Stimulated activated CD8-positive, alpha-beta memory T cell treated with anti-CD3 and anti-CD28 coated beads, Interleukin-7, amount 100 ng/mL, for 48 hours (primary cell): ENCODE results near the gene NRL.

Source experiments
- DNase-seq, 2 donors: peaks; one replicate each; pipeline ENCODE4 v3.0.0-alpha.2; 2020; ENCODE audit warnings: low read depth in 1 of 2; ENCODE audit errors: extremely low read depth in 1 of 2

NRL gene

GRCh38 chr14:24068711-24069410, 45.9 kb downstream of the NRL start:
- DNase-seq = no peak

GRCh38 chr14:24067133-24068082, 47.3 kb downstream of the NRL start:
- DNase-seq = no peak

GRCh38 chr14:24066496-24067132, 48.1 kb downstream of the NRL start:
- DNase-seq = no peak

- no peak for DNase-seq
Observed at GRCh38 chr14:24065408-24065807, 49.3 kb downstream of the NRL start.

- no peak for DNase-seq
Observed at GRCh38 chr14:24064856-24065255, 49.9 kb downstream of the NRL start.

GRCh38 chr14:24064091-24064795, 50.5 kb downstream of the NRL start:
- DNase-seq = no peak

GRCh38 chr14:24063263-24063836, 51.4 kb downstream of the NRL start:
- no peak for DNase-seq

GRCh38 chr14:24062216-24062980, 52.4 kb downstream of the NRL start:
- DNase-seq = no peak

- DNase-seq = no peak
Observed at GRCh38 chr14:24060984-24061913, 53.5 kb downstream of the NRL start.

GRCh38 chr14:24060443-24060842, 54.3 kb downstream of the NRL start:
- DNase-seq = no peak

GRCh38 chr14:24059841-24060388, 54.8 kb downstream of the NRL start:
- DNase-seq = no peak

GRCh38 chr14:24058951-24059475, 55.7 kb downstream of the NRL start:
- DNase-seq = no peak

GRCh38 chr14:24058260-24058950, 56.3 kb downstream of the NRL start:
- DNase-seq = no peak

GRCh38 chr14:24057867-24058259, 56.9 kb downstream of the NRL start:
- DNase-seq = no peak

- no peak for DNase-seq
Observed at GRCh38 chr14:24057271-24057670, 57.5 kb downstream of the NRL start.

GRCh38 chr14:24056800-24057184, 58.0 kb downstream of the NRL start:
- DNase-seq = no peak

GRCh38 chr14:24055971-24056799, 58.6 kb downstream of the NRL start:
- DNase-seq = no peak
